ENCODE data around the gene ADAM10.

DNA sequence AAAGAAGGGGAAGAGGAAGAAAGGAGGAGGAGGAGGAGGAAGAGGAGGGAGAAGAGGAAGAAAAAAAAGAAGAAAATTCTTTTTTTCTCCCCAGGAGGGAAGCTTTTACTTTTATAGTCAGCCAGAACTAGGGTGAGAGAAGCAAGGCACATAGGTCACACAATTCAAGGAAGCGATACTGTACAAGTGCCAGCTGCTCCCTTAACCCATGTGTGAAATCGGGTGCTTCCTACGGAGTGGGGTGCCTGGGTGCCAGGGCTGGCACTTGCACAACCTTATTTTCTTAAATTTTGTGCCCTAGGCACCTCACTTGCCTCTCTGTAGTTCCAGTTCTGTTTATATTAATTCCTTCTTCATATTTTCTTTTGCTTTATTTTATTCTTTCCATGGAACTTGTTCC lies 167.3 kb downstream of the ADAM10 start:
- TF ChIP-seq, protein P1, sequence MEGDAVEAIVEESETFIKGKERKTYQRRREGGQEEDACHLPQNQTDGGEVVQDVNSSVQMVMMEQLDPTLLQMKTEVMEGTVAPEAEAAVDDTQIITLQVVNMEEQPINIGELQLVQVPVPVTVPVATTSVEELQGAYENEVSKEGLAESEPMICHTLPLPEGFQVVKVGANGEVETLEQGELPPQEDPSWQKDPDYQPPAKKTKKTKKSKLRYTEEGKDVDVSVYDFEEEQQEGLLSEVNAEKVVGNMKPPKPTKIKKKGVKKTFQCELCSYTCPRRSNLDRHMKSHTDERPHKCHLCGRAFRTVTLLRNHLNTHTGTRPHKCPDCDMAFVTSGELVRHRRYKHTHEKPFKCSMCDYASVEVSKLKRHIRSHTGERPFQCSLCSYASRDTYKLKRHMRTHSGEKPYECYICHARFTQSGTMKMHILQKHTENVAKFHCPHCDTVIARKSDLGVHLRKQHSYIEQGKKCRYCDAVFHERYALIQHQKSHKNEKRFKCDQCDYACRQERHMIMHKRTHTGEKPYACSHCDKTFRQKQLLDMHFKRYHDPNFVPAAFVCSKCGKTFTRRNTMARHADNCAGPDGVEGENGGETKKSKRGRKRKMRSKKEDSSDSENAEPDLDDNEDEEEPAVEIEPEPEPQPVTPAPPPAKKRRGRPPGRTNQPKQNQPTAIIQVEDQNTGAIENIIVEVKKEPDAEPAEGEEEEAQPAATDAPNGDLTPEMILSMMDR (IDR thresholded peaks at IDR 0.05) = no peak
- TF ChIP-seq POLR2A (IDR thresholded peaks at IDR 0.05) (no peak), POLR2AphosphoS5 (IDR thresholded peaks at IDR 0.05) (no peak)

Data from breast epithelium (tissue), 3 donors.